ENCODE results near the gene WNT7B. TPM values are rescaled to one million over a fixed set of nuclear protein-coding genes. Genes with fewer than 3 reads are reported as not detected.

Gene WNT7B
- total RNA-seq, 6 experiments from 2014 or later = 0.10 to 0.12 TPM; not detected in 4

DNA sequence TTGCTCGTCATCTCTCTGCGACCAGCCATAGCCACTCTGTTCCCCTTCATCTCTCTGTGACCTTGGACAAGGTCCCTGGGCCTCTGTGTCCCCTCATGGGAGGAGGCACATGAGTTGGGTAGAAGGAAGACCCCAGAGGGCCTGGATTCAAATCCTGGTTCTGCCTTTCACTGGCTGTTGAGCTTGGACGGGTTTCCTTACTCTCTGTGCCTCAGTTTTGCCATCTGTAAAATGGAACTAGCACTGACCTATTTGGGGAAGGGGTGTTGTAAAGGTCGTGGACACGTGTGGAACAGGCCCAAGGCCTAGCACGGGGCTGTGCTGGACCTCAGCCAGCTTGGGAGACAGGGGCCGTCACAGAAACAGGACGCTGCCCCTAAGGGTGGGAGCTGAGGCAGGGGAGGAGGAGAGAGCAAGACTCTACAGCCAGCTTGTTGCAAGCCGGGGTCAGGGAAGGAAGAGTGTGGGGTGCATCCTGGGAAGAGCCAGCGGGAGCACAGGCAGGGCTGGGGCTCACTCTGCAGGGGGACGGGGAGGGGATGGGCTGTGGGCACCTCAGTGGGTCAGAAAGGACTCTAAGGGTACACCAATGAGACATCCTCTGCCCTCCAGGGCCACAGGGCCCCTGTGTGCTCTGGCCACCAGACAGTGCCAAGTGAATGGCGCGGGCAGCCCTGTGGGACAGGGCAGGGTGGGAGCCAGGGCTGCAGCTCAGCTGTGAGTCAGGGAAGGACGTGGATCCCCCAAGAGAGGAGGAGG, 59.1 kb downstream of the WNT7B start:
- no peak for TF ChIP-seq POLR2A (IDR thresholded peaks at IDR 0.05)
- TF ChIP-seq, protein P1, sequence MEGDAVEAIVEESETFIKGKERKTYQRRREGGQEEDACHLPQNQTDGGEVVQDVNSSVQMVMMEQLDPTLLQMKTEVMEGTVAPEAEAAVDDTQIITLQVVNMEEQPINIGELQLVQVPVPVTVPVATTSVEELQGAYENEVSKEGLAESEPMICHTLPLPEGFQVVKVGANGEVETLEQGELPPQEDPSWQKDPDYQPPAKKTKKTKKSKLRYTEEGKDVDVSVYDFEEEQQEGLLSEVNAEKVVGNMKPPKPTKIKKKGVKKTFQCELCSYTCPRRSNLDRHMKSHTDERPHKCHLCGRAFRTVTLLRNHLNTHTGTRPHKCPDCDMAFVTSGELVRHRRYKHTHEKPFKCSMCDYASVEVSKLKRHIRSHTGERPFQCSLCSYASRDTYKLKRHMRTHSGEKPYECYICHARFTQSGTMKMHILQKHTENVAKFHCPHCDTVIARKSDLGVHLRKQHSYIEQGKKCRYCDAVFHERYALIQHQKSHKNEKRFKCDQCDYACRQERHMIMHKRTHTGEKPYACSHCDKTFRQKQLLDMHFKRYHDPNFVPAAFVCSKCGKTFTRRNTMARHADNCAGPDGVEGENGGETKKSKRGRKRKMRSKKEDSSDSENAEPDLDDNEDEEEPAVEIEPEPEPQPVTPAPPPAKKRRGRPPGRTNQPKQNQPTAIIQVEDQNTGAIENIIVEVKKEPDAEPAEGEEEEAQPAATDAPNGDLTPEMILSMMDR (IDR thresholded peaks at IDR 0.05) = no peak

GRCh38 chr22:45917146-45917545, 59.8 kb downstream of the WNT7B start:
- no peak for TF ChIP-seq POLR2A (IDR thresholded peaks at IDR 0.05)
- TF ChIP-seq, protein P1 (IDR thresholded peaks at IDR 0.05) = no peak
- Histone ChIP-seq H3K4me3 (no peak overlapping the region), H3K9me3 (no peaks in the 10 kb centered on the region), H3K4me1 (no peaks in the 10 kb centered on the region), H3K27me3 (no peaks in the 10 kb centered on the region), H3K27ac (no peak overlapping the region), H3K36me3 (no peaks in the 10 kb centered on the region)
- ATAC-seq (no peak), DNase-seq (no peak)
- intact Hi-C loops (cut with DNase I) = no loop called here
- no CpG with 5 or more reads among the region's 12 CpGs for WGBS (ENCODE audit: insufficient coverage, low coverage, low lambda C conversion rate, missing lambda C conversion rate)

More for the DNA sequence above, 59.1 kb downstream of the WNT7B start:
- H3K4me3 ChIP-seq = no peak overlapping the region
- no peaks in the 10 kb centered on the region for H3K9me3 ChIP-seq
- no peaks in the 10 kb centered on the region for H3K27me3 ChIP-seq
- H3K36me3 ChIP-seq = no peaks in the 10 kb centered on the region
- ATAC-seq (no peak), DNase-seq (no peak)
- H3K4me1 ChIP-seq = no peaks in the 10 kb centered on the region
- WGBS (ENCODE audit: insufficient coverage, low coverage, low lambda C conversion rate, missing lambda C conversion rate) = 70% methylated on average over 9 of the region's 14 CpGs
- intact Hi-C loops (cut with DNase I) = no loop called here
- H3K27ac ChIP-seq = no peak overlapping the region

DNA sequence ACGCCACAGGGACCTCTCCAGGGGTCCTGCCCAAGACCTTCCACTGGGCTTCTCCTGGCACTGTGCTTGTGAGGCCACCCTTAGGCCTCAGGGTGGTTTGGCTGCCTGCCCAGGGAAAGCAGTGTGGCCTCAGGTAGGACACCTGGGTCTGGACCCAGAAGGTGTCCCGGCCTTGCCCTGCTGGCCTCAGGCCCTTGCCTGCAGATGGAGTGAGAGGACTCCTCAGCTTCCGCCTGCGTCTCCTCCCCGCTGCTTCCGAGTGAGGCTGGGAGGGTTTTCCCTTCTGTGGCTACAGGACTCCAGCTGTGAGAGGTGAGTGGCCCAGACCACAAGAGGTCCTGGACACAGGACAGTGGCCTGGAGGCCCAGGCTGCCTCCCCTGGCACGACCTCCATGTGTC, 60.4 kb downstream of the WNT7B start:
- Histone ChIP-seq H3K4me3 (no peak overlapping the region), H3K27me3 (no peaks in the 10 kb centered on the region), H3K27ac (no peak overlapping the region), H3K4me1 (no peaks in the 10 kb centered on the region), H3K36me3 (no peaks in the 10 kb centered on the region), H3K9me3 (no peaks in the 10 kb centered on the region)
- no CpG with 5 or more reads among the region's 7 CpGs for WGBS (ENCODE audit: insufficient coverage, low coverage, low lambda C conversion rate, missing lambda C conversion rate)
- TF ChIP-seq POLR2A (IDR thresholded peaks at IDR 0.05) = no peak
- TF ChIP-seq, protein P1 (IDR thresholded peaks at IDR 0.05) = no peak
- intact Hi-C loops (cut with DNase I) = no loop called here
- ATAC-seq (no peak), DNase-seq (no peak)

- Histone ChIP-seq H3K36me3 (no peaks in the 10 kb centered on the region), H3K27me3 (no peaks in the 10 kb centered on the region), H3K27ac (no peak overlapping the region), H3K4me3 (no peak overlapping the region), H3K9me3 (no peaks in the 10 kb centered on the region), H3K4me1 (no peaks in the 10 kb centered on the region)
- no peak for TF ChIP-seq POLR2A (IDR thresholded peaks at IDR 0.05)
- TF ChIP-seq, protein P1 (IDR thresholded peaks at IDR 0.05) = no peak
- intact Hi-C loops (cut with DNase I) = no loop called here
- ATAC-seq (no peak), DNase-seq (no peak)
- 78% methylated on average over 8 of the region's 16 CpGs for WGBS (ENCODE audit: insufficient coverage, low coverage, low lambda C conversion rate, missing lambda C conversion rate)
Observed at GRCh38 chr22:45915841-45916240, 61.1 kb downstream of the WNT7B start.
